ENCODE data around the gene P2RX3. TPM values are rescaled to one million over a fixed set of nuclear protein-coding genes. Genes with fewer than 3 reads are reported as not detected.
"Not testable (repeated sequence)": the region's sequence is repeated elsewhere in the genome, so short reads cannot be mapped to it uniquely, and the experiment has no call there.

The P2RX3 gene
- total RNA-seq, 1 donor from 2014 or later, result not detected

DNA sequence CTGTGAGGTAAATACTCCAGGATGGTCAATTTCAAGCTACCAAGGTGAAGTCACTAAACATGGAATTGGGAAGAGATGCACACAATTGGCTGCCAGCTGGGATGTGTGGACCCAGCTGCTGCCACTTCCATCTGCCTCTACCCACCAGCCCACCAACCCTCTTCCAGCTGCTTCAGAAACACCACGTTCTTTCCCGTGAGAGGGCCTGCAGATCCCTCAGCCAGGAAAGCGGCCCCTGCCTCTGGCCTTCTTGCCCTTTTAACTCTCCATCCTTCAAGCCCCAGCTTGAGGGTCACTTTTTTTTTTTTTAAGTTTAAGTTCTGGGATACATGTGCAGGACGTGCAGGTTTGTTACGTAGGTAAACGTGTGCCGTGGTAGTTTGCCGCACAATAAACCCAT lies 22.8 kb downstream of the P2RX3 start:
- peaks cover 12% of the 10 kb centered on the region for H3K27me3 ChIP-seq (ENCODE audit: insufficient read depth, low read length)
- DNase-seq (ENCODE audit: low read depth), result no peak
- no peak overlapping the region for H2AFZ ChIP-seq (ENCODE audit: low read depth, low read length)
- H3K36me3 Mint-ChIP-seq (ENCODE audit: low read depth, unreplicated experiment), result peaks cover 3% of the 10 kb centered on the region
- H3K4me2 ChIP-seq (ENCODE audit: low read length), result no peak overlapping the region
- peaks cover 13% of the 10 kb centered on the region for H3K9me3 Mint-ChIP-seq (ENCODE audit: unreplicated experiment)
- no peak overlapping the region for H3K9ac ChIP-seq (ENCODE audit: low read length)
- FAIRE-seq, result no peak
- no peak overlapping the region for H3K4me3 ChIP-seq (ENCODE audit: insufficient read depth, low read depth, low read length)
- H3K4me1 Mint-ChIP-seq (ENCODE audit: low read depth, unreplicated experiment), result no peaks in the 10 kb centered on the region
- H3K27ac Mint-ChIP-seq (ENCODE audit: unreplicated experiment), result no peak overlapping the region
- no peaks in the 10 kb centered on the region for H3K9me3 ChIP-seq (ENCODE audit: insufficient read depth, low read depth, low read length)
- TF ChIP-seq EZH2 (IDR thresholded peaks at IDR 0.05; ENCODE audit: insufficient read depth, low read length), result no peak
- TF ChIP-seq, protein P1, sequence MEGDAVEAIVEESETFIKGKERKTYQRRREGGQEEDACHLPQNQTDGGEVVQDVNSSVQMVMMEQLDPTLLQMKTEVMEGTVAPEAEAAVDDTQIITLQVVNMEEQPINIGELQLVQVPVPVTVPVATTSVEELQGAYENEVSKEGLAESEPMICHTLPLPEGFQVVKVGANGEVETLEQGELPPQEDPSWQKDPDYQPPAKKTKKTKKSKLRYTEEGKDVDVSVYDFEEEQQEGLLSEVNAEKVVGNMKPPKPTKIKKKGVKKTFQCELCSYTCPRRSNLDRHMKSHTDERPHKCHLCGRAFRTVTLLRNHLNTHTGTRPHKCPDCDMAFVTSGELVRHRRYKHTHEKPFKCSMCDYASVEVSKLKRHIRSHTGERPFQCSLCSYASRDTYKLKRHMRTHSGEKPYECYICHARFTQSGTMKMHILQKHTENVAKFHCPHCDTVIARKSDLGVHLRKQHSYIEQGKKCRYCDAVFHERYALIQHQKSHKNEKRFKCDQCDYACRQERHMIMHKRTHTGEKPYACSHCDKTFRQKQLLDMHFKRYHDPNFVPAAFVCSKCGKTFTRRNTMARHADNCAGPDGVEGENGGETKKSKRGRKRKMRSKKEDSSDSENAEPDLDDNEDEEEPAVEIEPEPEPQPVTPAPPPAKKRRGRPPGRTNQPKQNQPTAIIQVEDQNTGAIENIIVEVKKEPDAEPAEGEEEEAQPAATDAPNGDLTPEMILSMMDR (IDR thresholded peaks at IDR 0.05; ENCODE audit: insufficient read depth, low read depth, low read length), result no peak
- H3K79me2 ChIP-seq (ENCODE audit: insufficient read depth, low read length), result no peaks in the 10 kb centered on the region
- H3K36me3 ChIP-seq (ENCODE audit: insufficient read depth, low read length), result no peaks in the 10 kb centered on the region
- peaks cover 48% of the 10 kb centered on the region for H3K27me3 Mint-ChIP-seq (ENCODE audit: low read depth, unreplicated experiment)
- H3K4me3 Mint-ChIP-seq (ENCODE audit: unreplicated experiment), result no peak overlapping the region
- H3K27ac ChIP-seq (ENCODE audit: low read depth, low read length), result no peak overlapping the region
- H4K20me1 ChIP-seq (ENCODE audit: insufficient read depth, low read length), result no peaks in the 10 kb centered on the region
- H3K4me1 ChIP-seq (ENCODE audit: insufficient read depth, low read length), result no peaks in the 10 kb centered on the region

- H3K27me3 Mint-ChIP-seq (ENCODE audit: low read depth, unreplicated experiment), result peaks cover 49% of the 10 kb centered on the region
- H3K4me1 ChIP-seq (ENCODE audit: insufficient read depth, low read length); H3K4me3 Mint-ChIP-seq (ENCODE audit: unreplicated experiment); H3K36me3 ChIP-seq (ENCODE audit: insufficient read depth, low read length); H3K4me3 ChIP-seq (ENCODE audit: insufficient read depth, low read depth, low read length); H3K4me2 ChIP-seq (ENCODE audit: low read length); H2AFZ ChIP-seq (ENCODE audit: low read depth, low read length); H3K79me2 ChIP-seq (ENCODE audit: insufficient read depth, low read length); FAIRE-seq; H3K9ac ChIP-seq (ENCODE audit: low read length); H3K36me3 Mint-ChIP-seq (ENCODE audit: low read depth, unreplicated experiment); H4K20me1 ChIP-seq (ENCODE audit: insufficient read depth, low read length); H3K27ac ChIP-seq (ENCODE audit: low read depth, low read length); H3K4me1 Mint-ChIP-seq (ENCODE audit: low read depth, unreplicated experiment); H3K9me3 ChIP-seq (ENCODE audit: insufficient read depth, low read depth, low read length); DNase-seq (ENCODE audit: low read depth): not testable (repeated sequence)
- H3K9me3 Mint-ChIP-seq (ENCODE audit: unreplicated experiment), result peaks cover 13% of the 10 kb centered on the region
- peak overlapping the region; percentile 37 for H3K27ac Mint-ChIP-seq (ENCODE audit: unreplicated experiment)
- peaks cover 12% of the 10 kb centered on the region for H3K27me3 ChIP-seq (ENCODE audit: insufficient read depth, low read length)
Measured at GRCh38 chr11:57361420-57361819, 23.3 kb downstream of the P2RX3 start.

- peaks cover 48% of the 10 kb centered on the region for H3K27me3 Mint-ChIP-seq (ENCODE audit: low read depth, unreplicated experiment)
Measured at GRCh38 chr11:57361926-57362325, 23.8 kb downstream of the P2RX3 start.

More at GRCh38 chr11:57361926-57362325, 23.8 kb downstream of the P2RX3 start:
- Mint-ChIP-seq H3K9me3 (ENCODE audit: unreplicated experiment) (peaks cover 13% of the 10 kb centered on the region), H3K4me3 (ENCODE audit: unreplicated experiment) (no peak overlapping the region), H3K4me1 (ENCODE audit: low read depth, unreplicated experiment) (no peaks in the 10 kb centered on the region), H3K36me3 (ENCODE audit: low read depth, unreplicated experiment) (peaks cover 3% of the 10 kb centered on the region), H3K27ac (ENCODE audit: unreplicated experiment) (no peak overlapping the region)
- H3K27me3 ChIP-seq (ENCODE audit: insufficient read depth, low read length), result peaks cover 12% of the 10 kb centered on the region
- H3K79me2 ChIP-seq (ENCODE audit: insufficient read depth, low read length), result no peaks in the 10 kb centered on the region
- H3K9ac ChIP-seq (ENCODE audit: low read length), result no peak overlapping the region
- no peak overlapping the region for H3K4me2 ChIP-seq (ENCODE audit: low read length)
- H3K4me1 ChIP-seq (ENCODE audit: insufficient read depth, low read length), result no peaks in the 10 kb centered on the region
- DNase-seq (ENCODE audit: low read depth) (no peak), FAIRE-seq (no peak)
- H3K36me3 ChIP-seq (ENCODE audit: insufficient read depth, low read length), result no peaks in the 10 kb centered on the region
- no peak for TF ChIP-seq EZH2 (IDR thresholded peaks at IDR 0.05; ENCODE audit: insufficient read depth, low read length)
- TF ChIP-seq, protein P1 (IDR thresholded peaks at IDR 0.05; ENCODE audit: insufficient read depth, low read depth, low read length), result no peak
- H3K4me3 ChIP-seq (ENCODE audit: insufficient read depth, low read depth, low read length), result no peak overlapping the region
- no peaks in the 10 kb centered on the region for H3K9me3 ChIP-seq (ENCODE audit: insufficient read depth, low read depth, low read length)
- H3K27ac ChIP-seq (ENCODE audit: low read depth, low read length), result no peak overlapping the region
- no peak overlapping the region for H2AFZ ChIP-seq (ENCODE audit: low read depth, low read length)
- no peaks in the 10 kb centered on the region for H4K20me1 ChIP-seq (ENCODE audit: insufficient read depth, low read length)

Data from astrocyte (in vitro differentiated cells and primary cell).